HepG2 (cell line): ENCODE data around the gene GSTT2B. TPM values are rescaled to one million over a fixed set of nuclear protein-coding genes. Genes with fewer than 3 reads are reported as not detected.

Experiments used
- ATAC-seq: fragments of 200-7000 bp; cut with Tn5 transposase; 3 replicates; pipeline ENCODE4 v1.9.1; 2020; ENCODE audit warnings: mild to moderate bottlenecking, moderate library complexity
- BruUV-seq: library from RNA; stranded (reverse); fragments of 400-500 nt; replicated peaks from 2 replicates; lab custom pipeline; 2021; lab: Mats Ljungman, UMichigan
- CTCF ChIA-PET: fragments of 300-600 bp; formaldehyde crosslinking; extraction: SDS; loops from one replicate; lab custom pipeline; 2021; ENCODE audit warnings: low total read pairs, inconsistent platforms, low intra/inter-chr PET ratio; lab: Yijun Ruan, JAX
- POLR2A ChIA-PET: fragments of 350-600 bp; sonication (Branson Sonifier 250); formaldehyde crosslinking; loops from one replicate; lab custom pipeline; 2020; ENCODE audit warnings: antibody characterized with exemption, inconsistent platforms; lab: Yijun Ruan, JAX
- DNase-seq: peaks from one replicate; pipeline ENCODE4 v3.0.0-alpha.2; 2015; ENCODE audit warnings: low spot score
- FAIRE-seq: peaks from 3 replicates; lab custom pipeline; 2011; peaks lifted over from hg19 to GRCh38; lab: Jason Lieb, UNC
- H2AFZ ChIP-seq: one replicate; pipeline ENCODE4 v1.6.1; 2011; ENCODE audit warnings: low read length, inconsistent platforms
- H3K27ac ChIP-seq: fragments of 300-600 bp; 3 replicates; pipeline ENCODE4 v1.8.0; 2011; ENCODE audit warnings: mixed run types, mild to moderate bottlenecking, mixed read lengths, low read length, inconsistent platforms; ENCODE audit not compliant: insufficient read depth; ENCODE audit errors: extremely low read length
- H3K27me3 ChIP-seq, 2 experiments: fragments of 200-600 bp in 1 of 2; 2 replicates in 1 of 2; 3 replicates in 1 of 2; pipeline versions ENCODE4 v1.6.0 to v1.8.0; 2011; ENCODE audit warnings: low read length in 2 of 2, mild to moderate bottlenecking in 2 of 2, moderate library complexity in 2 of 2, inconsistent platforms in 1 of 2; ENCODE audit not compliant: insufficient read depth in 2 of 2, control insufficient read depth in 1 of 2
- H3K36me3 ChIP-seq, 2 experiments: fragments of 200-600 bp in 1 of 2; replicated peaks in 1 of 2; 2 replicates in 1 of 2; 3 replicates in 1 of 2; pipeline versions ENCODE4 v1.5.1 to v1.8.0; 2011; ENCODE audit warnings: low read length in 2 of 2, inconsistent platforms in 1 of 2; ENCODE audit not compliant: insufficient read depth in 2 of 2, control insufficient read depth in 1 of 2
- H3K4me1 ChIP-seq: 2 replicates; pipeline ENCODE4 v1.5.1; 2012; ENCODE audit warnings: low read length, inconsistent platforms; ENCODE audit not compliant: insufficient read depth
- H3K4me2 ChIP-seq: 2 replicates; pipeline ENCODE4 v1.6.0; 2011; ENCODE audit warnings: low read depth, low read length, inconsistent platforms
- H3K4me3 ChIP-seq, 3 experiments: fragments of 200-600 bp in 1 of 3; sonication (generic), shearing (Covaris generic) in 1 of 3; replicated peaks in 1 of 3; 2 replicates each; pipeline ENCODE4 v1.5.1; 2011 to 2016; ENCODE audit warnings: low read length in 3 of 3, inconsistent platforms in 2 of 3, low read depth in 2 of 3, mild to moderate bottlenecking in 2 of 3, control low read depth in 1 of 3, mixed read lengths in 1 of 3; ENCODE audit not compliant: insufficient read depth in 1 of 3
- H3K79me2 ChIP-seq: one replicate; pipeline ENCODE4 v1.6.1; 2011; ENCODE audit warnings: low read length, inconsistent platforms; ENCODE audit not compliant: insufficient read depth
- H3K9ac ChIP-seq: 2 replicates; pipeline ENCODE4 v1.6.0; 2011; ENCODE audit warnings: mild to moderate bottlenecking, low read depth, low read length, inconsistent platforms; ENCODE audit not compliant: insufficient read depth
- H3K9me3 ChIP-seq: 2 replicates; pipeline ENCODE4 v1.5.1; 2012; ENCODE audit warnings: mild to moderate bottlenecking, low read length
- H4K20me1 ChIP-seq: 2 replicates; pipeline ENCODE4 v1.6.0; 2011; ENCODE audit warnings: inconsistent platforms, mild to moderate bottlenecking, low read length, moderate library complexity; ENCODE audit not compliant: insufficient read depth
- CAMTA2 ChIP-seq: sonication (generic); formaldehyde crosslinking; IDR thresholded peaks from 2 replicates; pipeline ENCODE4 v1.4.0; 2020; ENCODE audit warnings: mild to moderate bottlenecking, missing genetic modification reagents, borderline replicate concordance
- EEA1 ChIP-seq: sonication (generic); formaldehyde crosslinking; IDR thresholded peaks from 2 replicates; pipeline ENCODE4 v1.5.1; 2020; ENCODE audit warnings: mild to moderate bottlenecking, missing genetic modification reagents, borderline replicate concordance
- EED ChIP-seq: sonication (generic); formaldehyde crosslinking; IDR thresholded peaks from 2 replicates; pipeline ENCODE4 v1.5.0; 2020; ENCODE audit warnings: mild to moderate bottlenecking, missing genetic modification reagents
- EP300 ChIP-seq, 3 experiments: sonication (generic) in 1 of 3; formaldehyde crosslinking in 1 of 3; IDR thresholded peaks; 2 replicates each; pipeline versions ENCODE4 v1.5.1 to v1.6.1; 2011 to 2020; ENCODE audit warnings: low read depth in 2 of 3, low read length in 2 of 3, borderline replicate concordance in 1 of 3, improper control_type of control experiment in 1 of 3, mild to moderate bottlenecking in 1 of 3, missing genetic modification reagents in 1 of 3, moderate library complexity in 1 of 3
- FOSL2 ChIP-seq: sonication (generic); formaldehyde crosslinking; IDR thresholded peaks from 2 replicates; pipeline ENCODE4 v1.4.0; 2020; ENCODE audit warnings: missing genetic modification reagents
- FOXP1 ChIP-seq, 2 experiments: fragments of 450-650 bp in 1 of 2; IDR thresholded peaks; 2 replicates each; pipeline ENCODE4 v1.6.1; 2017 to 2018; ENCODE audit warnings: antibody characterized with exemption in 1 of 2
- GATAD2A ChIP-seq: IDR thresholded peaks from 2 replicates; pipeline ENCODE4 v1.6.1; 2016
- HDAC2 ChIP-seq: sonication (generic); formaldehyde crosslinking; IDR thresholded peaks from 2 replicates; pipeline ENCODE4 v1.4.0; 2020; ENCODE audit warnings: missing genetic modification reagents
- NCOA2 ChIP-seq: sonication (generic); formaldehyde crosslinking; IDR thresholded peaks from 2 replicates; pipeline ENCODE4 v1.8.0; 2022; ENCODE audit warnings: inconsistent platforms
- NCOA5 ChIP-seq: sonication (generic); formaldehyde crosslinking; IDR thresholded peaks from 2 replicates; pipeline ENCODE4 v1.4.0; 2020; ENCODE audit warnings: missing genetic modification reagents
- RARA ChIP-seq: IDR thresholded peaks from 2 replicates; pipeline ENCODE4 v1.6.1; 2016; ENCODE audit warnings: missing genetic modification reagents, missing compliant biosample characterization
- REPIN1 ChIP-seq: sonication (generic); formaldehyde crosslinking; IDR thresholded peaks from 2 replicates; pipeline ENCODE4 v1.8.0; 2022; ENCODE audit warnings: missing genetic modification reagents, low read depth, mild to moderate bottlenecking, borderline replicate concordance
- SIN3B ChIP-seq: fragments of 150-350 bp; IDR thresholded peaks from 2 replicates; pipeline ENCODE4 v1.6.1; 2014; ENCODE audit warnings: low read length
- SMAD9 ChIP-seq: sonication (generic); formaldehyde crosslinking; IDR thresholded peaks from 2 replicates; pipeline ENCODE4 v1.5.1; 2020; ENCODE audit warnings: mild to moderate bottlenecking, missing genetic modification reagents
- TCF7 ChIP-seq: sonication (generic); IDR thresholded peaks from 2 replicates; pipeline ENCODE4 v1.6.1; 2016; ENCODE audit warnings: antibody characterized with exemption, low read depth
- TEAD3 ChIP-seq: optimal IDR thresholded peaks from 2 replicates; pipeline ENCODE3; 2016; ENCODE audit warnings: borderline replicate concordance
- ZMYM3 ChIP-seq: sonication (generic); formaldehyde crosslinking; IDR thresholded peaks from 2 replicates; pipeline ENCODE4 v1.5.1; 2020; ENCODE audit warnings: mild to moderate bottlenecking, missing genetic modification reagents
- ZMYM4 ChIP-seq: sonication (generic); formaldehyde crosslinking; IDR thresholded peaks from 2 replicates; pipeline ENCODE4 v1.8.1; 2023; ENCODE audit warnings: mild to moderate bottlenecking, missing genetic modification reagents
- ZNF101 ChIP-seq: sonication (generic); formaldehyde crosslinking; IDR thresholded peaks from 2 replicates; pipeline ENCODE4 v1.4.0; 2020; ENCODE audit warnings: mild to moderate bottlenecking, low read depth, missing genetic modification reagents, borderline replicate concordance
- ZNF124 ChIP-seq: sonication (generic); formaldehyde crosslinking; IDR thresholded peaks from 2 replicates; pipeline ENCODE4 v1.4.0; 2020; ENCODE audit warnings: missing genetic modification reagents
- ZNF331 ChIP-seq: sonication (generic); formaldehyde crosslinking; IDR thresholded peaks from 2 replicates; pipeline ENCODE4 v1.4.0; 2020; ENCODE audit warnings: missing genetic modification reagents
- ZNF563 ChIP-seq: sonication (generic); formaldehyde crosslinking; IDR thresholded peaks from 2 replicates; pipeline ENCODE4 v1.8.0; 2022; ENCODE audit warnings: mild to moderate bottlenecking, moderate library complexity, missing genetic modification reagents
- ZNF644 ChIP-seq: IDR thresholded peaks from 2 replicates; pipeline ENCODE4 v1.6.1; 2016; ENCODE audit warnings: low read depth
- ZNF766 ChIP-seq: sonication (generic); formaldehyde crosslinking; IDR thresholded peaks from 2 replicates; pipeline ENCODE4 v1.5.0; 2020; ENCODE audit warnings: missing genetic modification reagents, borderline replicate concordance
- WGBS: methylation state at CpG from one replicate; pipeline ENCODE4 v1.1.6; 2017; ENCODE audit warnings: low lambda C conversion rate; 5-methylcytosine and 5-hydroxymethylcytosine counted together
- in situ Hi-C: cut with HindIII; loops from 2 replicates; pipeline ENCODE4 v1.10.0; 2017; ENCODE audit warnings: low pct_unique_long_range_greater_than_20kb; ENCODE audit not compliant: extremely low pct_ligation_motif_present
- intact Hi-C: fragments of 100-400 bp; cut with micrococcal nuclease; formaldehyde crosslinking; loops from one replicate; pipeline ENCODE4 v1.10.0; 2022; ENCODE audit not compliant: unreplicated experiment
- polyA plus RNA-seq, 8 experiments: library from polyadenylated mRNA; depleted of rRNA in 3 of 8; stranded (reverse) in 7 of 8; unstranded in 1 of 8; fragments of >200 nt; fragmentation: Illumina TruSeq in 4 of 8; extraction: Trizol in 4 of 8; gene quantifications; 2 replicates each; pipeline versions ENCODE4 v1.2.1 to v1.2.3, GENCODE V29; 2011 to 2016; ENCODE audit warnings: low read depth in 4 of 8, missing spikeins in 1 of 8, mixed read lengths in 1 of 8; ENCODE audit not compliant: insufficient read depth in 1 of 8
- total RNA-seq, 5 experiments: library from RNA; depleted of rRNA; stranded (reverse); fragments of >200 nt; fragmentation: Illumina TruSeq; extraction: Trizol; gene quantifications; 2 replicates each; pipeline ENCODE4 v1.2.3, GENCODE V29; 2016; ENCODE audit warnings: low read depth in 1 of 5
- TF ChIP-seq, protein P1 (sequence below): IDR thresholded peaks from 2 replicates; pipeline ENCODE4 v1.6.1; 2016; ENCODE audit warnings: missing compliant biosample characterization, missing genetic modification reagents, borderline replicate concordance

GSTT2B gene
- total and polyA plus RNA-seq, 2 of the 13 experiments (the other 11 are each of a cell fraction or from before 2014, with no cell fraction given), result 1.5 to 3.9 TPM

GRCh38 chr22:23997092-23997491, 36.1 kb upstream of the GSTT2B start:
- WGBS, result 2% methylated on average over 3 of the region's 3 CpGs
- BruUV-seq, result no TSS peak
- H3K4me2 ChIP-seq, result no peak overlapping the region
- DNase-seq (peak; percentile 64), FAIRE-seq (no peak), ATAC-seq (no peak)
- in situ Hi-C loops (no loop called here), intact Hi-C loops (no loop called here)
- no peak overlapping the region for H3K9ac ChIP-seq
- no peaks in the 10 kb centered on the region for H3K79me2 ChIP-seq
- ChIA-PET CTCF (no interaction called here), POLR2A (interaction anchor here (1.0 to 1.1 kb wide), 3 partner anchors 12 to 103 kb away, joined by 4 to 5 read pairs (median 5); partner anchors contain the start of gene MIF)
- H3K9me3 ChIP-seq, result no peaks in the 10 kb centered on the region
- H3K4me3 ChIP-seq, result no peak overlapping the region
- H3K36me3 ChIP-seq, result no peaks in the 10 kb centered on the region
- H3K27ac ChIP-seq, result no peak overlapping the region
- H4K20me1 ChIP-seq, result no peaks in the 10 kb centered on the region
- no peaks in the 10 kb centered on the region for H3K27me3 ChIP-seq
- peaks cover 20% of the 10 kb centered on the region for H3K4me1 ChIP-seq
- no peak overlapping the region for H2AFZ ChIP-seq
- TF ChIP-seq ZNF644 (CRISPR knock-in tag) (peak; percentile 58; the same call in 1 of the 2 replicates), ZNF766 (CRISPR knock-in tag) (no peak), HDAC2 (CRISPR knock-in tag) (0 out of 2 replicates have a peak, but pooled peaks have one; percentile 26), FOSL2 (peak; percentile 31; the same call in 1 of the 2 replicates), ZNF331 (CRISPR knock-in tag) (0 out of 2 replicates have a peak, but pooled peaks have one; percentile 25), ZNF124 (CRISPR knock-in tag) (no peak), SIN3B (no peak), ZMYM4 (no peak), TEAD3 (CRISPR knock-in tag) (no peak), NCOA5 (CRISPR knock-in tag) (no peak), ZNF101 (CRISPR knock-in tag) (no peak), CAMTA2 (CRISPR knock-in tag) (no peak), RARA (CRISPR knock-in tag) (peak; percentile 74), TCF7 (no peak), SMAD9 (no peak), EEA1 (no peak), EED (no peak), EP300 (IDR thresholded peaks at IDR 0.05; ENCODE audit: low read depth in 2 of 2, low read length in 2 of 2) (peak in 1 of 2 experiments; percentile 64; a peak in 2 of 4 replicates), EP300 (CRISPR knock-in tag; IDR thresholded peaks at IDR 0.05; ENCODE audit: borderline replicate concordance) (0 out of 2 replicates have a peak, but pooled peaks have one; percentile 21), GATAD2A (peak; percentile 70), ZNF563 (CRISPR knock-in tag) (no peak), FOXP1 (IDR thresholded peaks at IDR 0.05) (no peak), FOXP1 (CRISPR knock-in tag; IDR thresholded peaks at IDR 0.05) (peak; percentile 44; the same call in 1 of the 2 replicates), REPIN1 (CRISPR knock-in tag) (no peak), ZMYM3 (CRISPR knock-in tag) (peak; percentile 26; the same call in 1 of the 2 replicates), NCOA2 (CRISPR knock-in tag) (peak; percentile 75)
- TF ChIP-seq, protein P1, sequence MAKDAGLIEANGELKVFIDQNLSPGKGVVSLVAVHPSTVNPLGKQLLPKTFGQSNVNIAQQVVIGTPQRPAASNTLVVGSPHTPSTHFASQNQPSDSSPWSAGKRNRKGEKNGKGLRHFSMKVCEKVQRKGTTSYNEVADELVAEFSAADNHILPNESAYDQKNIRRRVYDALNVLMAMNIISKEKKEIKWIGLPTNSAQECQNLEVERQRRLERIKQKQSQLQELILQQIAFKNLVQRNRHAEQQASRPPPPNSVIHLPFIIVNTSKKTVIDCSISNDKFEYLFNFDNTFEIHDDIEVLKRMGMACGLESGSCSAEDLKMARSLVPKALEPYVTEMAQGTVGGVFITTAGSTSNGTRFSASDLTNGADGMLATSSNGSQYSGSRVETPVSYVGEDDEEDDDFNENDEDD (CRISPR knock-in tag), result no peak
